Measurements from ENCODE around the gene SGF29. TPM values are rescaled to one million over a fixed set of nuclear protein-coding genes. Genes with fewer than 3 reads are reported as not detected.

Gene SGF29
- total and polyA plus RNA-seq, 9 of the 15 experiments (the other 6 are each of a cell fraction or from before 2014, with no cell fraction given) = 2.6 to 36.1 (median 21.2) TPM

DNA sequence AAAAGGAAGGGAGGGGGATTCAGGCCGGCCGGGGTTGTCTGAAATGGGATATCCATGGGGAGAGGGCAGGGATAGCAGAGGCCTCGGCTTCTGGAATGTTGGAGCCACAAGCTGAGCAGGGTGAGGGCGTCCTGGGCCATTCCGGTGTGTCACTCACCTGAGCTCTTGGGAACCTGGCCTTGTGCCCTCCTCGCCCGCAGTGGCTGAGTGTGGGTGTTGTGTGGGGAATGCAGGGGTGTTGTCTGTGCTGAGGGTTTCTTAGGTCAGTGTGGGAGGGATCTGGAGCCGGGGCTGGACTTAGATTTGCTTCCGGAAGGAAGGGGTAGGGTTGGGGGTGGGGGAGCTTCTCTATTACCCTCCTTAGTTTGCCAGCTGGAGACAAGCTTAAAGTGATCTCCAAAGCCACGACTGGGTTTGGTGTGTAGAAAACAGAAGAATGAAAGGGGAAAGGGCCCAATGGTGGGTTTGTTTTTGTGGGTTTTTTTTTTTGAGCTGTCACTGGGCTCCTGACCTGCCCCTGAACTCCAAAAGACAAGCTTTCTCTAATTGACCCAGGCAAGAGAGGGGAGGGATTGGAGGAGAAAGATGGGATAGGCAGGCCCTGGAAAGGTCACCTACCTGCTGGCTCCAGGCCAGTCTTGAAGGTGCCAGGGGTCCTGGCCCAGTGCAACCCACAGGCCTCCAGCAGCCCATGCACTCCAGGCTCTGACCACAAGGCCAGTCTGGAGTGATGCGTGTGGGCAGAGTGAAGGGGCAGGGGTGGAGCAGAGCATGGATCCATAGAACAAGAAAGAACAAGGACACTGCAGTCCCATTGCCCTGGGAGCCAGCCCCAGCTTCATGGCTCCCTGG is 43.3 kb downstream of the SGF29 start, which contains the start of gene SULT1A2 (continued):
- TF ChIP-seq, protein P1, sequence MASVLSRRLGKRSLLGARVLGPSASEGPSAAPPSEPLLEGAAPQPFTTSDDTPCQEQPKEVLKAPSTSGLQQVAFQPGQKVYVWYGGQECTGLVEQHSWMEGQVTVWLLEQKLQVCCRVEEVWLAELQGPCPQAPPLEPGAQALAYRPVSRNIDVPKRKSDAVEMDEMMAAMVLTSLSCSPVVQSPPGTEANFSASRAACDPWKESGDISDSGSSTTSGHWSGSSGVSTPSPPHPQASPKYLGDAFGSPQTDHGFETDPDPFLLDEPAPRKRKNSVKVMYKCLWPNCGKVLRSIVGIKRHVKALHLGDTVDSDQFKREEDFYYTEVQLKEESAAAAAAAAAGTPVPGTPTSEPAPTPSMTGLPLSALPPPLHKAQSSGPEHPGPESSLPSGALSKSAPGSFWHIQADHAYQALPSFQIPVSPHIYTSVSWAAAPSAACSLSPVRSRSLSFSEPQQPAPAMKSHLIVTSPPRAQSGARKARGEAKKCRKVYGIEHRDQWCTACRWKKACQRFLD (CRISPR knock-in tag; IDR thresholded peaks at IDR 0.05) = 0 out of 2 replicates have a peak, but pooled peaks have one; percentile 34
- TF ChIP-seq, protein P2, sequence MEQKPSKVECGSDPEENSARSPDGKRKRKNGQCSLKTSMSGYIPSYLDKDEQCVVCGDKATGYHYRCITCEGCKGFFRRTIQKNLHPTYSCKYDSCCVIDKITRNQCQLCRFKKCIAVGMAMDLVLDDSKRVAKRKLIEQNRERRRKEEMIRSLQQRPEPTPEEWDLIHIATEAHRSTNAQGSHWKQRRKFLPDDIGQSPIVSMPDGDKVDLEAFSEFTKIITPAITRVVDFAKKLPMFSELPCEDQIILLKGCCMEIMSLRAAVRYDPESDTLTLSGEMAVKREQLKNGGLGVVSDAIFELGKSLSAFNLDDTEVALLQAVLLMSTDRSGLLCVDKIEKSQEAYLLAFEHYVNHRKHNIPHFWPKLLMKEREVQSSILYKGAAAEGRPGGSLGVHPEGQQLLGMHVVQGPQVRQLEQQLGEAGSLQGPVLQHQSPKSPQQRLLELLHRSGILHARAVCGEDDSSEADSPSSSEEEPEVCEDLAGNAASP (IDR thresholded peaks at IDR 0.05) = peak; percentile 62
- TF ChIP-seq, protein P3, sequence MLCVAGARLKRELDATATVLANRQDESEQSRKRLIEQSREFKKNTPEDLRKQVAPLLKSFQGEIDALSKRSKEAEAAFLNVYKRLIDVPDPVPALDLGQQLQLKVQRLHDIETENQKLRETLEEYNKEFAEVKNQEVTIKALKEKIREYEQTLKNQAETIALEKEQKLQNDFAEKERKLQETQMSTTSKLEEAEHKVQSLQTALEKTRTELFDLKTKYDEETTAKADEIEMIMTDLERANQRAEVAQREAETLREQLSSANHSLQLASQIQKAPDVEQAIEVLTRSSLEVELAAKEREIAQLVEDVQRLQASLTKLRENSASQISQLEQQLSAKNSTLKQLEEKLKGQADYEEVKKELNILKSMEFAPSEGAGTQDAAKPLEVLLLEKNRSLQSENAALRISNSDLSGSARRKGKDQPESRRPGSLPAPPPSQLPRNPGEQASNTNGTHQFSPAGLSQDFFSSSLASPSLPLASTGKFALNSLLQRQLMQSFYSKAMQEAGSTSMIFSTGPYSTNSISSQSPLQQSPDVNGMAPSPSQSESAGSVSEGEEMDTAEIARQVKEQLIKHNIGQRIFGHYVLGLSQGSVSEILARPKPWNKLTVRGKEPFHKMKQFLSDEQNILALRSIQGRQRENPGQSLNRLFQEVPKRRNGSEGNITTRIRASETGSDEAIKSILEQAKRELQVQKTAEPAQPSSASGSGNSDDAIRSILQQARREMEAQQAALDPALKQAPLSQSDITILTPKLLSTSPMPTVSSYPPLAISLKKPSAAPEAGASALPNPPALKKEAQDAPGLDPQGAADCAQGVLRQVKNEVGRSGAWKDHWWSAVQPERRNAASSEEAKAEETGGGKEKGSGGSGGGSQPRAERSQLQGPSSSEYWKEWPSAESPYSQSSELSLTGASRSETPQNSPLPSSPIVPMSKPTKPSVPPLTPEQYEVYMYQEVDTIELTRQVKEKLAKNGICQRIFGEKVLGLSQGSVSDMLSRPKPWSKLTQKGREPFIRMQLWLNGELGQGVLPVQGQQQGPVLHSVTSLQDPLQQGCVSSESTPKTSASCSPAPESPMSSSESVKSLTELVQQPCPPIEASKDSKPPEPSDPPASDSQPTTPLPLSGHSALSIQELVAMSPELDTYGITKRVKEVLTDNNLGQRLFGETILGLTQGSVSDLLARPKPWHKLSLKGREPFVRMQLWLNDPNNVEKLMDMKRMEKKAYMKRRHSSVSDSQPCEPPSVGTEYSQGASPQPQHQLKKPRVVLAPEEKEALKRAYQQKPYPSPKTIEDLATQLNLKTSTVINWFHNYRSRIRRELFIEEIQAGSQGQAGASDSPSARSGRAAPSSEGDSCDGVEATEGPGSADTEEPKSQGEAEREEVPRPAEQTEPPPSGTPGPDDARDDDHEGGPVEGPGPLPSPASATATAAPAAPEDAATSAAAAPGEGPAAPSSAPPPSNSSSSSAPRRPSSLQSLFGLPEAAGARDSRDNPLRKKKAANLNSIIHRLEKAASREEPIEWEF (CRISPR knock-in tag; IDR thresholded peaks at IDR 0.05) = no peak
- TF ChIP-seq NFE2 (IDR thresholded peaks at IDR 0.05; ENCODE audit: low read depth) (no peak), RB1 (IDR thresholded peaks at IDR 0.05; ENCODE audit: low read depth) (no peak), ZKSCAN8 (CRISPR knock-in tag; IDR thresholded peaks at IDR 0.05) (no peak), NCOR1 (IDR thresholded peaks at IDR 0.05) (peak; percentile 22; the same call in 1 of the 2 replicates), SIX5 (IDR thresholded peaks at IDR 0.05; ENCODE audit: borderline replicate concordance in 1 of 2, insufficient read depth in 1 of 2, low read depth in 1 of 2, low read length in 2 of 2) (no peak), ZBTB8A (IDR thresholded peaks at IDR 0.05; ENCODE audit: partially characterized antibody) (no peak), CCAR2 (IDR thresholded peaks at IDR 0.05; ENCODE audit: low read depth, low read length) (no peak), KDM2B (CRISPR knock-in tag; IDR thresholded peaks at IDR 0.05) (no peak), ARID1B (IDR thresholded peaks at IDR 0.05) (no peak), ETV1 (tag; conservative IDR thresholded peaks at IDR 0.05; ENCODE audit: low read depth) (peak; percentile 49)
- TF ChIP-seq, protein P4, sequence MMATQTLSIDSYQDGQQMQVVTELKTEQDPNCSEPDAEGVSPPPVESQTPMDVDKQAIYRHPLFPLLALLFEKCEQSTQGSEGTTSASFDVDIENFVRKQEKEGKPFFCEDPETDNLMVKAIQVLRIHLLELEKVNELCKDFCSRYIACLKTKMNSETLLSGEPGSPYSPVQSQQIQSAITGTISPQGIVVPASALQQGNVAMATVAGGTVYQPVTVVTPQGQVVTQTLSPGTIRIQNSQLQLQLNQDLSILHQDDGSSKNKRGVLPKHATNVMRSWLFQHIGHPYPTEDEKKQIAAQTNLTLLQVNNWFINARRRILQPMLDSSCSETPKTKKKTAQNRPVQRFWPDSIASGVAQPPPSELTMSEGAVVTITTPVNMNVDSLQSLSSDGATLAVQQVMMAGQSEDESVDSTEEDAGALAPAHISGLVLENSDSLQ (IDR thresholded peaks at IDR 0.05) = peak; percentile 60; the same call in 1 of the 2 replicates
